Nephron (organoid): ENCODE data around the gene COX11.

Source experiments
- H3K27ac Mint-ChIP-seq, 3 experiments: 2 replicates each; pipeline ENCODE4 v1.8.0; 2020; ENCODE audit warnings: mixed read lengths in 3 of 3, mild to moderate bottlenecking in 2 of 3, moderate library complexity in 1 of 3
- H3K27me3 Mint-ChIP-seq: 2 replicates; pipeline ENCODE4 v1.8.0; 2021; ENCODE audit warnings: low read depth, mild to moderate bottlenecking, moderate library complexity, mixed read lengths
- H3K36me3 Mint-ChIP-seq: 2 replicates; pipeline ENCODE4 v1.8.0; 2020; ENCODE audit warnings: low read depth, mixed read lengths
- H3K4me1 Mint-ChIP-seq: 2 replicates; pipeline ENCODE4 v1.8.0; 2020; ENCODE audit warnings: mixed read lengths
- H3K4me3 Mint-ChIP-seq, 3 experiments: 2 replicates each; pipeline ENCODE4 v1.8.0; 2020; ENCODE audit warnings: mild to moderate bottlenecking in 3 of 3, mixed read lengths in 3 of 3, moderate library complexity in 2 of 3
- H3K9me3 Mint-ChIP-seq: 2 replicates; pipeline ENCODE4 v1.8.0; 2020; ENCODE audit warnings: mixed read lengths
- CTCF ChIP-seq, 3 experiments: fragments of 200-600 bp; sonication (generic); IDR thresholded peaks; one replicate each; pipeline ENCODE4 v1.5.0; 2021; ENCODE audit warnings: antibody characterized with exemption in 3 of 3; ENCODE audit not compliant: unreplicated experiment in 3 of 3

The COX11 gene

DNA sequence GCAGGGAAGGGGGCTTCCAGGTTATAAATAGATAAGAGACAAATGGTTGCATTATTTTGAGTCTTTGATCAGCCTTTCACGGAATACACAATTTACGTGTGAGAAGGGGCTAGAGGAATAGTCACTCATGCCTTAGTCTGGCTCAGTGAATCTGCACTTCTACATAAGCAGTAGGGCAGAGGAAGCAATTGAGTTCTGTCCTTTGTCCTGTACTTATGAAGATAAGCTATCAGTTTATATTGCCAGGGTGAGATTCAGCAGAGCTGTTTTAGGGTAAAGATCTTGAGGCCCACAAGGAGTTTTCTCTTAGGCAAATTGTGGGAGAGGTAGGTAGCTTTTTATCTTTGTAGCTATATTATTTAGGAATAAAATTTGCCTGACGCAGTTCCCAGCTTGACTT is 34.5 kb downstream of the COX11 start:
- H3K36me3 Mint-ChIP-seq = peaks cover 33% of the 10 kb centered on the region
- no peaks in the 10 kb centered on the region for H3K9me3 Mint-ChIP-seq
- TF ChIP-seq CTCF (IDR thresholded peaks at IDR 0.05; ENCODE audit: unreplicated experiment in 3 of 3) = no peak
- H3K27me3 Mint-ChIP-seq = no peaks in the 10 kb centered on the region
- no peak overlapping the region for H3K27ac Mint-ChIP-seq
- H3K4me3 Mint-ChIP-seq = no peak overlapping the region
- no peaks in the 10 kb centered on the region for H3K4me1 Mint-ChIP-seq

DNA sequence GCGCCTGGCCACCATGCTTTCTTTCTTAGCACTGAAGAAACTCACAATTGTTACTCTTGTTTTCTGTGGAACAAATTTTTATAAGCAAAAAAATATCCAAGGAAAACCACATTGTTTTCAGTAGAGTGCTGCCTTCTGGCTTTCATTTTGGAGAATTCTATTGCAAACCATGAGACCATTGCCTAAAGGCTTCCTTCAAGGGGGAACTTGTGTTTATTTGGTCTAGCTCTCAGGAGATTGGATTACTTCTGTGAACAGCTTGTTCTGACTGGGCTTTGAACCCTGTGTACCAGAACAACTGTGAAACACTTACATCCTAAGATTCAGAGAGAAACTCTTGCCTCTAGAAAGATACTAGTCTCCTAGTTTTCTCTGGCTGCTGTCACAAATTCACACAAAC is 35.7 kb downstream of the COX11 start:
- H3K4me1 Mint-ChIP-seq = no peaks in the 10 kb centered on the region
- no peak for TF ChIP-seq CTCF (IDR thresholded peaks at IDR 0.05; ENCODE audit: unreplicated experiment in 3 of 3)
- no peak overlapping the region for H3K4me3 Mint-ChIP-seq
- H3K27me3 Mint-ChIP-seq = no peaks in the 10 kb centered on the region
- H3K36me3 Mint-ChIP-seq = peaks cover 36% of the 10 kb centered on the region
- no peaks in the 10 kb centered on the region for H3K9me3 Mint-ChIP-seq
- no peak overlapping the region for H3K27ac Mint-ChIP-seq

DNA sequence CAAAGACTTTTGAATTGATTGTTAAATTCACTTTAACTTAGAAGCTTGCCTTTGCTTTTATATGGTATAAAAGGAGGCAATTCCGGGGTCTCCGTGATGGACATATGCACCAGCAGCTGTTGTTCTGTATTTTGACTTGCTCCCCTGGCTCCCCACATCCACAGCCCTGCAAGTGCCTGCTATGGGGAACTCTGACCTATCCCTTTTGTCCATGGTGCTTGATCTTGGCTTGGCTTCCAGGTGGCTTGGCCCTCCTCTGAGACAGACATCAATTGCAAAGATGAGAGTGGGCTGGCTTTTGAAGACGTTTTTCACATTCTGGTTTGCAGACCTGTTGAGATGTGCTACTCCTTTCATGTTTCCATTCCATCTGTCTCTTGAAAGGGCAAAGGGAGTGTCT is 40.9 kb downstream of the COX11 start:
- Mint-ChIP-seq H3K27me3 (no peaks in the 10 kb centered on the region), H3K4me1 (no peaks in the 10 kb centered on the region), H3K4me3 (no peak overlapping the region), H3K36me3 (peaks cover 33% of the 10 kb centered on the region), H3K27ac (no peak overlapping the region), H3K9me3 (no peaks in the 10 kb centered on the region)
- TF ChIP-seq CTCF (IDR thresholded peaks at IDR 0.05; ENCODE audit: unreplicated experiment in 3 of 3) = no peak

- H3K27ac Mint-ChIP-seq = no peak overlapping the region
- TF ChIP-seq CTCF (IDR thresholded peaks at IDR 0.05; ENCODE audit: unreplicated experiment in 3 of 3) = no peak
- peaks cover 3% of the 10 kb centered on the region for H3K4me1 Mint-ChIP-seq
- peaks cover 27% of the 10 kb centered on the region for H3K36me3 Mint-ChIP-seq
- H3K27me3 Mint-ChIP-seq = no peaks in the 10 kb centered on the region
- no peak overlapping the region for H3K4me3 Mint-ChIP-seq
- no peaks in the 10 kb centered on the region for H3K9me3 Mint-ChIP-seq
These were observed 44.0 kb downstream of the COX11 start for GRCh38 chr17:54924405-54924804.

- Mint-ChIP-seq H3K36me3 (peaks cover 46% of the 10 kb centered on the region), H3K4me3 (no peak overlapping the region), H3K4me1 (peaks cover 6% of the 10 kb centered on the region), H3K27me3 (peaks cover 3% of the 10 kb centered on the region), H3K9me3 (peaks cover 18% of the 10 kb centered on the region), H3K27ac (no peak overlapping the region)
- no peak for TF ChIP-seq CTCF (IDR thresholded peaks at IDR 0.05; ENCODE audit: unreplicated experiment in 3 of 3)
These were observed 47.6 kb downstream of the COX11 start for GRCh38 chr17:54920819-54921218.

GRCh38 chr17:54919425-54919824 is 49.0 kb downstream of the COX11 start:
- Mint-ChIP-seq H3K4me3 (no peak overlapping the region), H3K4me1 (peaks cover 6% of the 10 kb centered on the region), H3K27me3 (peaks cover 3% of the 10 kb centered on the region), H3K36me3 (peaks cover 52% of the 10 kb centered on the region), H3K27ac (no peak overlapping the region), H3K9me3 (peaks cover 18% of the 10 kb centered on the region)
- no peak for TF ChIP-seq CTCF (IDR thresholded peaks at IDR 0.05; ENCODE audit: unreplicated experiment in 3 of 3)
